ELR (cell line): ENCODE measurements around the gene FBXO38.

Experiments used
- DNase-seq: peaks from one replicate; pipeline ENCODE4 v3.0.0-alpha.2; 2015; ENCODE audit warnings: low read depth

Gene FBXO38

DNA sequence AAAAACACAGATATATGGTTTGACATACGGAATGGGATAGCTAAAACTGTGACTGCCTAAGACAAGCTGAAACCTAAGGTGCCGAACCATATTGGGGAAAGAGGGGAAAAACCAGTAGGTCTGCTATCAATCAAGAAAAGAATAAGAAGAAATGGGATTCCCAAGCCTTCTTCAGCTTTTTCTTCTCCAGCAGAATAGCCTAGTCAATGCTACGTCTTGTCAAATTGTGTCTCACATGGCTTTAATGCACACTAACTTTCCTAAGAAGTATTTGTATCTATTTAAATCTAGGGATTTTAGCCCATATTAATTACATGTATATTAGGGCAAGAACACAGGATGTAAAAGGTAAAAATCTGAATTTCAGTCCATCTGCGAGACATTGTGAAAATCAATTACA, 797 bp upstream of the FBXO38 start:
- no peak for DNase-seq

- peak; percentile 42 for DNase-seq
Measured at GRCh38 chr5:148384380-148384737, 601 bp downstream of the FBXO38 start.

DNA sequence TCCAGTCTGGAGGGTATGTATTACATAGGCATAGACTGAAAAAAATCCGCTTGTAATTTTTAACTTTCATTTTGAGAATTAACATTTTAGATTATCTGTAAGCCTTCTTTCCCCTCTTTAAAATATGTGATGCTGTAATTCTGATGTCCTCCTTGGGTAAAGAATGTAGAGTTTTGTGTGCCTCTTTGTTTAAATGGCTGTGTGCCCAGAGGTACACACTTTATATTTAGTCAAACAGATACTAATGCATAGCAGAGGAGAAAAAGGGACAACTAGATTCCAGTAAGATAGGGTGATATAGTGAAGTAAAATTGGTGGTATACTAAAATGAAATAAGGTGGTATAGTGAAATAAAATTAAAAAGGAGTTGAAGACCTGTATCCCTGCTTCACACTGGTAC, 1.3 kb downstream of the FBXO38 start:
- no peak for DNase-seq

DNA sequence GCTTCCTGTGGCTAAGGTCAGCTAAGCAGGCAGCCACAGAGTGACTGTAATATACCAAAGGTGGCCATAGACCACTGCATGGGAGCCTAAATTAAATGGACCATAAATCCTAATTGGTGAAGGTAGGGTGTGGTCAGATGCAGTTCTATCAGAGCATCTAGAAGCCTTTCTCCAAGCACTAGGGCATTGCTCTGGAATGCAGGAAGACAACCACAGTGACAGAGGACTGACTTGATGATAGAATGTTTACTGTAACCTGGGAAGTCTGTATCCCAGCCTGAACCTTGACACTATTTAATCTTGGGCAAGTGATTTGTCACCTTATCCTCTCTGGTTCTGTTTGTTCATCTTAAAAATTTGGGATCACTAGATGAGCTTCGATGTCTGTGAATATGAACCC, 2.3 kb downstream of the FBXO38 start:
- DNase-seq = peak; percentile 57

DNA sequence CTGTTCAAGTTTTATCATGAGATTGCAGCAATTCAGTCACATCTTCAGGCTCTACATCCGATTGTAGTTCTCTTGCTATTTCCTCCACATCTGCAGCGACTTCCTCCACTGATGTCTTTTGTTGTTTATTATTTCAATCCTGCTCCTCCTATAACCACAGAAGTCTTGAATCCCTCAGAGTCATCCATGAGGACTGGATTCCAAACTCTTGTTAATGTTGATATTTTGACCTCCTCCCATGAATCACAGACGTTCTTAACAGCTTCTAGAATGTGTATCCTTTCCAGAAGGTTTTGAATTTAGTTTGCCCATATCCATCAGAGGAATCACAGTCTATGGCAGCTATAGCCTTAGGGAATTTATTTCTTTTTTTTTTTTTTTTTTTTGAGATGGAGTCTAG, 3.6 kb downstream of the FBXO38 start:
- DNase-seq = peak; percentile 87

GRCh38 chr5:148388696-148389095, 4.9 kb downstream of the FBXO38 start:
- no peak for DNase-seq

DNA sequence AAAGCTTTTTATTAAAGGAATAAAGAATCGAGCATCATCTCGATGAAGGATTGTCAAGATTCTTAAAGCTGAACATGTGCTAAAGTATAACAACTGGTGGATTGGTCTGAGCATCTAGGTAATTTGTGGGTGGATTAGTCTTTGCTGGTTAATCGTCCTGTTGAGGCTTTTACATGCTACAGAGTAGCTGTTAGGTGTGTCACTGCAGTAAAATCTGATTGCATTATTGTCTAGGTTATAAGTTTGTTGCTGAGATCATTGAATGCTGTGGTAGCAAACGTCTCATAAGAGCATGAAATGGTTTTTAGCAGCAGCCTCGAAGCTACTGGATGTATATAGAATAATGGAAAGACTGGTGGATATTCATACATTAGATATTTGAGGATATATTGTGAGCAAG, 7.2 kb downstream of the FBXO38 start:
- no peak for DNase-seq

DNA sequence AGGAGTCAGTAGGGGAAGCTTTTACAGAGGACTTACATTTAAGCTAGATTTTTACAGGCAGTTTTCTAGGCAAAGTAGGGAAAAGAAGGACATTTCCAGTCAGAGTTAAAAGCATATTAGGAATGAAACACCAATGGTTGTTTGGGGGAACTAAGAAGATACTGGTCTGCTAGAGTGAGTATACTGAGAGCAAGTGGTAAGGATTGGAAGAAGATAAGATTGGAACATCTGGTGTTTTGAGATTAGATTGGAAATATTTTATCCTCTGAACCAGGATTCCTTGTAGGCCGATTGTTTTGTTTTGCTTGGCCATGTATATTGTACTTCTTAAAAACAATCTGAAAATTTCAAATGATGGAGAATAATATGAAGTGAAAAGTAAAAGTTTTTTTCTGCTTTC, 7.7 kb downstream of the FBXO38 start:
- DNase-seq = no peak

GRCh38 chr5:148393390-148393741, 9.6 kb downstream of the FBXO38 start:
- no peak for DNase-seq

GRCh38 chr5:148394587-148395019, 10.8 kb downstream of the FBXO38 start:
- no peak for DNase-seq

DNA sequence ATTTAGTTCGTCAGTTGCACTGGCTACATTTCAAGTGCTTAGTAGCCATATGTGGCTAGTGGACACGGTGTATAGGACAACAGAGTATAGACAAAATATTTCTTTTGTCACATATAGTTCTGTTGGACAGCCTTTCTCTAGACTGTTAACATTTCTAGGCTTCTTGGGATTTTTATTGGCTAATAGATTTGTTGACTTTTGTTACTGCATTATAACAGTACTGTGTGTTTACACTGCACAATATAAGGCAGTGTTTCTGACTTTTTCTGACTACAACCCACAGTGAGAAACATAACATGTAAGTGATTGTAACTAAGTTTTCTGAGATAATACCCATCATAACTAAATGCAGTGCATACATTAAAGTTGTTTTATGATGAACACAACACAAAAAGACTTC, 11.3 kb downstream of the FBXO38 start:
- no peak for DNase-seq

- DNase-seq = no peak
Measured at GRCh38 chr5:148397968-148398595, 14.3 kb downstream of the FBXO38 start.

- no peak for DNase-seq
Measured at GRCh38 chr5:148398698-148399121, 15.0 kb downstream of the FBXO38 start.

GRCh38 chr5:148401604-148402003, 17.8 kb downstream of the FBXO38 start:
- DNase-seq = peak; percentile 40

- DNase-seq = no peak
Measured at GRCh38 chr5:148403344-148403743, 19.6 kb downstream of the FBXO38 start.

GRCh38 chr5:148406406-148406805, 22.6 kb downstream of the FBXO38 start:
- DNase-seq = no peak

- DNase-seq = no peak
Measured at GRCh38 chr5:148408092-148408491, 24.3 kb downstream of the FBXO38 start.

- DNase-seq = no peak
Measured at GRCh38 chr5:148412124-148412523, 28.4 kb downstream of the FBXO38 start.

- DNase-seq = no peak
Measured at GRCh38 chr5:148414833-148415232, 31.1 kb downstream of the FBXO38 start.

- no peak for DNase-seq
Measured at GRCh38 chr5:148416416-148416815, 32.7 kb downstream of the FBXO38 start.

DNA sequence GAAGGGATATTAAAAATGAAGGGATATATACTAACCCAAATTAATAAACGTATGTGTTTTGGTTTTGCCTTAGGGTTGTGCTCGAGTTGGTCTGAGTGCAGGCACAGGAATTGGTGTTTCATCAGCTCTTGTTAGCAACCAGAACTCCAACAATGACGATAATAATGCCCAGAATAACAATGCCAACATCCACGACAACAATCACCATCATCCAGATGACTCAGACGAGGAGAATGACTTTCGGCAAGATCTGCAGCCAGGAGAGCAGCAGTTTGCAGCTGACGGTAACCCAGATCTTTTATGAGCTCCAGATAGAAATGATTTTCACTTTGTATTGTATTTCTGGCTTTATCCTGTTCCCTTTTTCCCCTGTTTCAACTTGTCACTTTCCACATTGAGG, 33.2 kb downstream of the FBXO38 start:
- DNase-seq = peak; percentile 67

GRCh38 chr5:148418511-148418910, 34.8 kb downstream of the FBXO38 start:
- no peak for DNase-seq

GRCh38 chr5:148421661-148422060, 37.9 kb downstream of the FBXO38 start:
- DNase-seq = no peak

GRCh38 chr5:148425808-148426207, 42.0 kb downstream of the FBXO38 start:
- DNase-seq = no peak

GRCh38 chr5:148426514-148426913, 42.8 kb downstream of the FBXO38 start:
- no peak for DNase-seq
